Effector CD4-positive, alpha-beta T cell (primary cell): ENCODE measurements around the gene AMELY. TPM values are rescaled to one million over a fixed set of nuclear protein-coding genes. Genes with fewer than 3 reads are reported as not detected.
"Not testable (repeated sequence)": the region's sequence is repeated elsewhere in the genome, so short reads cannot be mapped to it uniquely, and the experiment has no call there.

Source experiments
- DNase-seq: peaks from one replicate; pipeline ENCODE4 v3.0.0-alpha.2; 2020
- total RNA-seq: gene quantifications from one replicate; lab custom pipeline; 2026; lab: John Stamatoyannopoulos, UW

Gene AMELY
- not detected for total RNA-seq

GRCh38 chrY:6911253-6911881 is at the start of gene AMELY:
Gene AMELY, minus strand, starts transcription at chrY:6911752. Its CDS starts 39,144 bp downstream, at chrY:6872608.
- DNase-seq = no peak

- no peak for DNase-seq
These were observed 38.4 kb upstream of the AMELY start for GRCh38 chrY:6949947-6950346.

GRCh38 chrY:6948378-6948777 is 36.8 kb upstream of the AMELY start:
- no peak for DNase-seq

- no peak for DNase-seq
These were observed 36.1 kb upstream of the AMELY start for GRCh38 chrY:6947695-6948094.

GRCh38 chrY:6935497-6935896 is 23.9 kb upstream of the AMELY start:
- DNase-seq = no peak

- DNase-seq = no peak
These were observed 20.3 kb upstream of the AMELY start for GRCh38 chrY:6931779-6932396.

- DNase-seq = no peak
These were observed 17.7 kb upstream of the AMELY start for GRCh38 chrY:6929237-6929636.

GRCh38 chrY:6928265-6928664 is 16.7 kb upstream of the AMELY start:
- DNase-seq = no peak

GRCh38 chrY:6921061-6921460 is 9.5 kb upstream of the AMELY start:
- DNase-seq = no peak

GRCh38 chrY:6913362-6913761 is 1.8 kb upstream of the AMELY start:
- DNase-seq = no peak

GRCh38 chrY:6910372-6911252 is 940 bp downstream of the AMELY start, which contains the start of gene TBL1Y:
Gene TBL1Y, plus strand, starts transcription at chrY:6910697. Its CDS starts 114,388 bp downstream, at chrY:7025085.
- no peak for DNase-seq

GRCh38 chrY:6909856-6910255 is 1.7 kb downstream of the AMELY start:
- no peak for DNase-seq

GRCh38 chrY:6909118-6909521 is 2.4 kb downstream of the AMELY start:
- no peak for DNase-seq

GRCh38 chrY:6908021-6908420 is 3.5 kb downstream of the AMELY start:
- DNase-seq = not testable (repeated sequence)

- no peak for DNase-seq
These were observed 4.0 kb downstream of the AMELY start for GRCh38 chrY:6907591-6907990.

GRCh38 chrY:6902116-6902515 is 9.4 kb downstream of the AMELY start:
- DNase-seq = not testable (repeated sequence)

- no peak for DNase-seq
These were observed 16.3 kb downstream of the AMELY start for GRCh38 chrY:6895236-6895635.

- DNase-seq = no peak
These were observed 17.1 kb downstream of the AMELY start for GRCh38 chrY:6894496-6894895.

GRCh38 chrY:6849384-6849783 is 62.2 kb downstream of the AMELY start:
- DNase-seq = no peak

GRCh38 chrY:6842650-6843049 is 68.9 kb downstream of the AMELY start:
- DNase-seq = not testable (repeated sequence)
